Kidney (tissue), 14 donors: Measurements from ENCODE around the gene GMIP. TPM values are rescaled to one million over a fixed set of nuclear protein-coding genes. Genes with fewer than 3 reads are reported as not detected.

Experiments used
- DNase-seq, 5 donors: peaks; one replicate each; pipeline ENCODE4 v3.0.0-alpha.2; 2013 to 2020
- FAIRE-seq: peaks from 2 replicates; lab custom pipeline; 2012; peaks lifted over from hg19 to GRCh38; lab: Jason Lieb, UNC
- H3K27ac ChIP-seq, 2 donors: one replicate each; pipeline ENCODE4 v1.7.0; 2013; ENCODE audit warnings: low read depth in 2 of 2, low read length in 2 of 2, inconsistent platforms in 1 of 2
- H3K27me3 ChIP-seq: one replicate; pipeline ENCODE4 v1.7.1; 2013; ENCODE audit warnings: low read length, inconsistent platforms; ENCODE audit not compliant: control insufficient read depth, insufficient read depth
- H3K36me3 ChIP-seq, 3 donors: one replicate each; pipeline versions ENCODE4 v1.7.0 to v1.7.1; 2013; ENCODE audit warnings: low read length in 3 of 3, control low read depth in 1 of 3, inconsistent platforms in 1 of 3; ENCODE audit not compliant: insufficient read depth in 3 of 3, control insufficient read depth in 2 of 3
- H3K4me1 ChIP-seq, 3 donors: one replicate each; pipeline versions ENCODE4 v1.7.0 to v1.7.1; 2013; ENCODE audit warnings: low read length in 3 of 3, inconsistent platforms in 1 of 3, low read depth in 1 of 3; ENCODE audit not compliant: control insufficient read depth in 2 of 3, insufficient read depth in 2 of 3
- H3K4me3 ChIP-seq, 3 donors: one replicate each; pipeline versions ENCODE4 v1.7.0 to v1.8.1; 2013; ENCODE audit warnings: low read length in 3 of 3, control low read depth in 1 of 3, inconsistent platforms in 1 of 3
- H3K9ac ChIP-seq, 3 donors: one replicate each; pipeline versions ENCODE4 v1.7.0 to v1.7.1; 2013; ENCODE audit warnings: low read length in 3 of 3, control low read depth in 1 of 3, inconsistent platforms in 1 of 3
- H3K9me3 ChIP-seq, 3 donors: one replicate each; pipeline versions ENCODE4 v1.7.0 to v1.7.1; 2013; ENCODE audit warnings: low read length in 3 of 3, control low read depth in 1 of 3, inconsistent platforms in 1 of 3; ENCODE audit not compliant: control insufficient read depth in 2 of 3, insufficient read depth in 1 of 3
- intact Hi-C: fragments of 100-400 bp; cut with DNase I; formaldehyde crosslinking; loops from one replicate; pipeline ENCODE4 v1.11.1; 2022
- polyA plus RNA-seq: library from polyadenylated mRNA; stranded (reverse); fragments of 350-450 nt; fragmentation: Illumina TruSeq; extraction: RNeasy Lipid Tissue Mini Kit (QIAGEN cat#74804); gene quantifications from one replicate; pipeline ENCODE4 v1.2.3, GENCODE V29; 2014; ENCODE audit warnings: low read depth, low replicate concordance; ENCODE audit not compliant: insufficient read depth
- total RNA-seq: library from RNA; stranded (reverse); fragmentation: NEBNext Ultra II Directional; extraction: Animal tissue kit (Norgen Biotek cat#: 25700); gene quantifications from one replicate; pipeline ENCODE4 v1.2.1, GENCODE V29; 2021
- TF ChIP-seq, protein P1 (sequence below): IDR thresholded peaks from 3 replicates; pipeline ENCODE4 v1.5.1; 2012; ENCODE audit warnings: mild to moderate bottlenecking, moderate library complexity, borderline replicate concordance; ENCODE audit not compliant: insufficient read depth; ENCODE audit errors: extremely low read depth
- donor health status: control.
- donor health status: control.
- donor health status: control.
- donor health status: control.
- donor health status: control.
- donor health status: DM: yes; HTN: yes; CAD: no.
- donor health status: Normal renal cell carcinoma (clear cell type).

The GMIP gene
- total and polyA plus RNA-seq, 2 donors from 2014 or later, result 3.3 to 18.8 TPM

DNA sequence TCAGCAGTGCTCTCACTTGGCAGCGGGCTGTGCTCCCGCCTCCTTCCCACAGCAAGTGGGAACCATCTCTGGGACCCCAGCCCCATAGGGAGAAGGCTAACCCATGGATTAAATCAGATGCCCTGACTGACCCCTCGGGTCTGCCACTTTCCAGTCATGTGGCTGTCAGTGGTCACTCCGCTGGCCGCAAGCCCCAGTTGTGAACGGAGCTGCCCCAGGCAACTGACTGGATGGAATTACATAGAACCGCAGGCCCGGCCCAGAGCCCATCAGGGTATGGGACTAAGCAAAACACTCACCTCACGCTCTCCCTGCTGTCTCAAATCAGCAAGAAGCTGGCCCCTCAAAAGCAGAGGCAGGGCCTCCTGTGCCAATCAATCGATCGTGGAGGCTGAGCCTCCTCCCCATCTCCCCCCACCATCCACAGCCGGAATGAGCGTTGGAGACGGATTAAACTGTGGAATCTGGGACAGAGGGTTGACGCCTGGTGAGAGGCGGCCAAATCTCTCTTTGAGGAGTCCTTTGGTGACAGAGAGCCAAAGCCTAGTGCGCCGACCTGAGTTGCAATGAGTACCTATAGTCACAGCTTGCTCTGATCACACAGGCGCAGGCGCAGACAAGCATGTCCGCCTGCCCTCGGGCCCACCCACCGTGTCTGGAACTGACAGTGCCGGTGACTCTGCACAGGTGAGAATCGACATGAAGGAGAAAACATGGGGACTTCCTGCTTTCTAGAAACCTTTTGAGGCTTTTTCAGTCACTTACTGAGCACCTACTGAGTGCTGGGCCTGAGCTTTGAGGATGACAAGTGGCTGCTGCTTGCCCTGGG lies 63.7 kb downstream of the GMIP start:
- Histone ChIP-seq H3K36me3 (no peaks in the 10 kb centered on the region), H3K27ac (no peak overlapping the region), H3K9me3 (no peaks in the 10 kb centered on the region), H3K9ac (no peak overlapping the region), H3K27me3 (no peaks in the 10 kb centered on the region), H3K4me3 (no peak overlapping the region), H3K4me1 (no peaks in the 10 kb centered on the region)
- FAIRE-seq (no peak), DNase-seq (no peak)
- intact Hi-C loops, result no loop called here
- TF ChIP-seq, protein P1, sequence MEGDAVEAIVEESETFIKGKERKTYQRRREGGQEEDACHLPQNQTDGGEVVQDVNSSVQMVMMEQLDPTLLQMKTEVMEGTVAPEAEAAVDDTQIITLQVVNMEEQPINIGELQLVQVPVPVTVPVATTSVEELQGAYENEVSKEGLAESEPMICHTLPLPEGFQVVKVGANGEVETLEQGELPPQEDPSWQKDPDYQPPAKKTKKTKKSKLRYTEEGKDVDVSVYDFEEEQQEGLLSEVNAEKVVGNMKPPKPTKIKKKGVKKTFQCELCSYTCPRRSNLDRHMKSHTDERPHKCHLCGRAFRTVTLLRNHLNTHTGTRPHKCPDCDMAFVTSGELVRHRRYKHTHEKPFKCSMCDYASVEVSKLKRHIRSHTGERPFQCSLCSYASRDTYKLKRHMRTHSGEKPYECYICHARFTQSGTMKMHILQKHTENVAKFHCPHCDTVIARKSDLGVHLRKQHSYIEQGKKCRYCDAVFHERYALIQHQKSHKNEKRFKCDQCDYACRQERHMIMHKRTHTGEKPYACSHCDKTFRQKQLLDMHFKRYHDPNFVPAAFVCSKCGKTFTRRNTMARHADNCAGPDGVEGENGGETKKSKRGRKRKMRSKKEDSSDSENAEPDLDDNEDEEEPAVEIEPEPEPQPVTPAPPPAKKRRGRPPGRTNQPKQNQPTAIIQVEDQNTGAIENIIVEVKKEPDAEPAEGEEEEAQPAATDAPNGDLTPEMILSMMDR, result no peak

Other genes with a start within 250 kb of the GMIP start
- 91.0 TPM for gene GATAD2A, start 238.0 kb downstream of the GMIP start, total RNA-seq
- 18.0 TPM for gene GATAD2A, start 238.0 kb downstream of the GMIP start, polyA plus RNA-seq
- gene TSSK6, start 128.1 kb downstream of the GMIP start, total RNA-seq, result 3.7 TPM
- 1.4 TPM for gene TSSK6, start 128.1 kb downstream of the GMIP start, polyA plus RNA-seq
- gene NDUFA13, start 127.4 kb downstream of the GMIP start, total RNA-seq, result 328 TPM
- 627 TPM for gene NDUFA13, start 127.4 kb downstream of the GMIP start, polyA plus RNA-seq
- gene YJEFN3, start 114.7 kb downstream of the GMIP start, total RNA-seq, result 3.7 TPM
- gene YJEFN3, start 114.7 kb downstream of the GMIP start, polyA plus RNA-seq, result 3.1 TPM
- gene CILP2, start 105.4 kb downstream of the GMIP start, total RNA-seq, result 0.41 TPM
- gene CILP2, start 105.4 kb downstream of the GMIP start, polyA plus RNA-seq, result not detected
- gene PBX4, start 25.0 kb downstream of the GMIP start, total RNA-seq, result 5.7 TPM
- gene PBX4, start 25.0 kb downstream of the GMIP start, polyA plus RNA-seq, result 3.9 TPM
- 10.4 TPM for gene LPAR2, start 15.4 kb downstream of the GMIP start, total RNA-seq
- 5.6 TPM for gene LPAR2, start 15.4 kb downstream of the GMIP start, polyA plus RNA-seq
- gene ATP13A1, start 20.0 kb upstream of the GMIP start, total RNA-seq, result 78.1 TPM
- gene ATP13A1, start 20.0 kb upstream of the GMIP start, polyA plus RNA-seq, result 30.1 TPM
- gene ZNF101, start 25.2 kb upstream of the GMIP start, total RNA-seq, result 21.2 TPM
- 10.2 TPM for gene ZNF101, start 25.2 kb upstream of the GMIP start, polyA plus RNA-seq
- gene ZNF14, start 89.5 kb upstream of the GMIP start, total RNA-seq, result 10.2 TPM
- gene ZNF14, start 89.5 kb upstream of the GMIP start, polyA plus RNA-seq, result 5.0 TPM
- 37.8 TPM for gene ZNF506, start 178.1 kb upstream of the GMIP start, total RNA-seq
- gene ZNF506, start 178.1 kb upstream of the GMIP start, polyA plus RNA-seq, result 7.4 TPM
- gene ZNF253, start 222.2 kb upstream of the GMIP start, total RNA-seq, result 15.3 TPM
- gene ZNF253, start 222.2 kb upstream of the GMIP start, polyA plus RNA-seq, result 5.4 TPM